ENCODE data around the gene CAMK2N2.

The CAMK2N2 gene

DNA sequence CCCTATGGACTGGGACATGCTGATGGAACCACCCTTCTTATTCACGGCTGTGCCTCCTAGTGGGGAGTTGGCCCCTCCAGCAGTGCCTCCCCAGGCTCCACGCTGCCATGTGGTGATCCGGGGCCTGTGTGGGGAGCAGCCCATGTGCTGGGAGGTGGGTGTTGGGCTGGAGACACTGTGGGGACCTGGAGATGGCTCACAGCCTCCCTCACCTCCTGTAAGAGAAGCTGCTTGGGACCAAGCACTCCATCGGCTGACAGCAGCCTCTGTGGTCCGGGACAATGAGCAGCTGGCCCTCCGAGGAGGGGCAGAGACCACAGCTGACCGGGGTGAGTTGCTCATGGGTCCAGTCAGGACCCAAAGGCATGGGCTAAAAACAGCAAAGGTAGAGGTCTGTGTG is 21.6 kb downstream of the CAMK2N2 start:
- DNase-seq = no peak

DNA sequence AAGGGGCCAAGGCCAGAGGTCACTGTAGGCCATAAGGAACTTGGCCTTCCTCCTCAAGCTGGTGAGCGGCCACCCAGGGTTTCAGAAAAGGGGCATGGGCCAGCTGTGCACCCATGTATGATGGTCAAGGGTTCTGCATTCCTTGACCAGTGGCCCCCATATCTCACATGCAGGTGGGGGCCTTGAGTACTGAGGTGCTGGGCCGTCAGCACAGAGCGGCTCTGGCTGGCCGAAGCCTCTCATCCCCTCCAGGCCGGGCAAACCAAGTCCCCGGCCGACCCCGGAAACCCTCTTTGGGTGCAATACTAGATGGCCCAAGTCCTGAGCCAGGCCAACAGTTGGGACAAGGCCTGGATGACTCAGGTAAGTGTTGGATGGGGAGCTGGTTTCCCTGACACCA is 22.1 kb downstream of the CAMK2N2 start:
- no peak for DNase-seq

DNA sequence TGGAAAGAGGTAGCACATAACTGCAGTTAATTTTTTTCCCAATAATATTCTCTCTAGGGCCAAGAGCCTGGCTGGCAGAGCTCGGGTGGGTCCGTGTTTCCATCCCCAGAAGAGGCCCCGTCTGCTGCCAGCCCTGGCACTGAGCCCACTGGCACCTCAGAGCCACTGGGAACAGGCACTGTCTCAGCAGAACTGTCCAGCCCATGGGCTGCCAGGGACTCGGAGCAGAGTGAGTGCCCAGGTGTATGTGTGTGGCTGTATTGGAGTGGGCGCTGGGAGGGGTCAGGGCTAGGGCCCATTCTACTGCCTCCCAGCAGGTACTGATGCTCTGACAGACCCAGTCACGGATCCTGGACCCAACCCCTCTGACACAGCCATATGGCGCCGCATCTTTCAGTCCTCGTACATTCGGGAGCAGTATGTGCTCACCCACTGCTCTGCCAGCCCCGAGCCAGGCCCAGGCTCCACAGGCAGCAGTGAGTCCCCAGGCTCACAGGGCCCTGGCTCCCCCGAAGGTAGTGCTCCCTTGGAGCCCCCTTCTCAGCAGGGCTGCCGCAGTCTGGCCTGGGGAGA is 23.0 kb downstream of the CAMK2N2 start:
- no peak for DNase-seq

DNA sequence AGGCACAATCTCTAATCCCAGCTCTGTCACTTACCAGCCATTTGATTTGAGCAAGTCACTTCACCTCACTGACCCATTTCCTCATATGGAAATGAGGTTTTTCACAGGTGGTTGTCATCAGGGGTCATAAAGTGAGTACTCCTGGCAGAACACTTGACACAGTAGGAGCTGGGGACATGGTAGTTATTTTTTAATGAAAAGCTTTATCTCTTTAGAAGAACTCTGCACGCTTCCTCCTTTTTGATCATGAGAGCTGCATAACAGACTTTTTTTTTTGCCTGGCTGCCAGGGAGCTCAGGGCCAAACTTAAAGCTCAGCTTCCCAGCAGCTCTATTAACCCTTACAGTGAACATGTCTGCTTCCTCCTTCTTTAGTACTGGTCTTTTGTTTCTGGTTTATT is 23.5 kb downstream of the CAMK2N2 start:
- no peak for DNase-seq

DNA sequence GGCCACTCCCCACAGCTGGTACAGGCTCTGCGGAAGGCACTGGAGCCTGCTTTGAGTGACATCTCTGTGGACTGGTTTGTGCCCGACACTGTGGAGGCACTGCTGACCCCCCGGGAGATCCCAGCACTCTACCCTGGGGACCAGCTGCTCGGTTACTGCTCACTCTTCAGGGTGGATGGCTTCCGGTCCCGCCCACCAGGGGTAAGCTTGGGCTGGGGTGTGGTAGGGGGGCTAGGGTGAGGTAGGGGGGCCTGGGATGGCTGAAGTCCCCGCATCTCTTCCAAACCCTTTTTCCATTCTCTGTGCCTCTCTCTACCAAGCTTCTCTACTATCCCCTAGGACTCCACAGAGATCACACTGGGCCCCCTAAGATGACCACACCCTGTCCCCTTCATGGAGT is 24.1 kb downstream of the CAMK2N2 start:
- DNase-seq = no peak

DNA sequence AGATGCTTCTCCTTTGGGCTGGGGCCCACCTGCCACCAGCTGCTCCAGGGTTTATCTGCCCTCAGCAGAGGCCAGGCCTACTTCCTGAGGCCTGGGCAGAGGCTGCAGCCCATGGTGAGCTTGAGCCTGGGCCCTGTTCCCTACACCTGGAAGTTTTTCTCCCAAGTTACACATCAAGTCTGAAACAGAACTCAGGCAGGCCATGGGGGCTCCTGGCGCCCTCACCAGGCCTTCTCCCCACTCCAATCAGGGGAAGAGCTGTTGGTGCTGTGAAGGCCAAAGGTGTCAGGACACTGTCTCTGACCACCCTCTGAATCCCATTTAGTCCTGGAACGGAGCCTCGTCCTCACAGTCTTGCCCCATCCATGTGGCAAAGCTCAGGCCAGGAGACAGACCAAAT is 24.7 kb downstream of the CAMK2N2 start:
- no peak for DNase-seq

DNA sequence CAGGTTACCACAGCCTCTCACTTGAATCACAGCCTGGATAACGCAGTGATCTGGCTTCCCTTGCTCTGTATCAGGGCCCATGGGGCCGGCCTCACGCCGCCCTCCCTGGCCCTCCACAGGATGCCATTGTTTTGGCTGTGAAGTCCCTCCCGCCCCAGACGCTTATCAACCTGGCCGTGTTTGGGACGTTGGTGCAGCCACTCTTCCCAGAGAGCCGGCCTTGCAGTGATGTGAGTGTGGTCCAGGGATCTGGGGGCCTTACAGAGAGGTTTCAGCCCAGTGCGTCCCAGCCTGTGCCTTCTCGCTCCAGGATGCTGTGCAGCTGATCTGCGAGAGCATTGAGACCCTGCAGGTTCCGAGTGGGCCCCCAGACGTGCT is 25.3 kb downstream of the CAMK2N2 start:
- DNase-seq = no peak

DNA sequence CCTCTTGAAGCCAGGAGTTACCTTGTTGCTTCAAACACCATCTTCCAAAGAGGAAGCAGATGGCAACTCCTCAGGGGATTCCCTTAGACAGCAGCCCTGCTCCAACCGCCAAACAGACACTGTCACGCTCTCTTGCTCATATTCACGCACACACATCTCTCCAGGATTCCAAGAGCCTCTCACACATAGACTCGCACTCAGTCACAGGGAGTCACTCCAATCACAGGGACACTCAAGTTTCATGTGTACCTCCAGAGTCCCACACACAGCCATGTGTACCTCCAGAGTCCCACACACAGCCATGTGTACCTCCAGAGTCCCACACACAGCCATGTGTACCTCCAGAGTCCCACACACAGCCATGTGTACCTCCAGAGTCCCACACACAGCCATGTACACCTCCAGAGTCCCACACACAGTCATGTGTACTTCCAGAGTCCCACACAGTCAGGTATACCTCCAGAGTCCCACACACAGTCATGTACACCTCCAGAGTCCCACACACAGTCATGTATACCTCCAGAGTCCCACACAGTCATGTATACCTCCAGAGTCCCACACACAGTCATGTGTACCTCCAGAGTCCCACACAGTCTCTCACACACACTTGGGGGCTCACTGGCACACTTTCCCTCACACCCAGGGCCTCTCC is 25.8 kb downstream of the CAMK2N2 start:
- no peak for DNase-seq

DNA sequence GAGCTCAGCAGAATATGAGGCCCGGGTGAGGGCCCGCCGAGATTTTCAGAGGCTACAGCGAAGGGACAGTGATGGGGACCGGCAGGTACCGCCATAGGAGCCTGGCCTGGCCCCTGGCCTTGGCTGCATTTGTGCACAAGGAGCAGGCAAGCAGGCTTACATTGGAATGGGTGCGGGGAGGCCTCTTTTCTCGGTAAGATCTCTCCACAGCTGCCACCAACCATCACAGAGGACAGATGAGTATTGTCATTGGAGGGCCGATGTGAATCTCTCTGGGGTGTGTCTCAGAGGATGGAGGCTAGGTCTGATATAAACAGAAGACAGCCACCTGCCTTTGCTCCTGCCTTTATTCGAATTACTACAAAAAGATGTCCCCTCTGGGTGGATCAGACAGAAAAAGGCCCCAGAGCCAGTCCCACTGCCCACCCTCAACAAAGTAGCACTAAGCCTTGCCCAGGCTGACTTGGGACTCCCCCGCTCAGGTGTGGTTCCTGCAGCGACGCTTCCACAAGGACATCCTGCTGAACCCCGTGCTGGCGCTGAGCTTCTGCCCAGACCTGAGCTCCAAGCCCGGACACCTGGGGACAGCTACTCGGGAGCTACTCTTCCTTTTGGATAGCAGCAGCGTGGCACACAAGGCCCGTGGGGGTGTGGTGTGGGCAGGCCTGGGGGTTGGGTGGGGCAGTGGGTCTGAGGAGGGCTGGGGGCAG is 26.5 kb downstream of the CAMK2N2 start:
- DNase-seq = no peak

DNA sequence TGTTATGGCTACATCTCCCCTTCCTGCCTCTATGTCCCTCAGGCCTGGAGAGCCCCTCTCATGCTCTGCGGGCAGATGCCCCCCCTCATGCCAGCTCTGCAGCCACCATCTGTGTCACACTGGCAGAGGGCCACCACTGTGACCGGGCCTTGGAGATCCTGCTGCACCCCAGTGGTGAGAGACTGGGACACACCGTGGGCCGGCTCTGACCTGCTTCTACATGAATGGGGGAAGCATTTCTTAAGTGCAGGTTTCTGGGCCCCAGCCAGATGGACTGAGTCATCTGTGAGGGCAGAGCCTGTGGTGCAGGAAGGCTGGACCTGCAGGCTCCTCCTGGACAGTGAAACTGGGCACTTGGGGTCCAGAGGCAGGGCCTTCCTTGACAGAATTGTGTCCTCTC is 27.1 kb downstream of the CAMK2N2 start:
- DNase-seq = no peak

DNA sequence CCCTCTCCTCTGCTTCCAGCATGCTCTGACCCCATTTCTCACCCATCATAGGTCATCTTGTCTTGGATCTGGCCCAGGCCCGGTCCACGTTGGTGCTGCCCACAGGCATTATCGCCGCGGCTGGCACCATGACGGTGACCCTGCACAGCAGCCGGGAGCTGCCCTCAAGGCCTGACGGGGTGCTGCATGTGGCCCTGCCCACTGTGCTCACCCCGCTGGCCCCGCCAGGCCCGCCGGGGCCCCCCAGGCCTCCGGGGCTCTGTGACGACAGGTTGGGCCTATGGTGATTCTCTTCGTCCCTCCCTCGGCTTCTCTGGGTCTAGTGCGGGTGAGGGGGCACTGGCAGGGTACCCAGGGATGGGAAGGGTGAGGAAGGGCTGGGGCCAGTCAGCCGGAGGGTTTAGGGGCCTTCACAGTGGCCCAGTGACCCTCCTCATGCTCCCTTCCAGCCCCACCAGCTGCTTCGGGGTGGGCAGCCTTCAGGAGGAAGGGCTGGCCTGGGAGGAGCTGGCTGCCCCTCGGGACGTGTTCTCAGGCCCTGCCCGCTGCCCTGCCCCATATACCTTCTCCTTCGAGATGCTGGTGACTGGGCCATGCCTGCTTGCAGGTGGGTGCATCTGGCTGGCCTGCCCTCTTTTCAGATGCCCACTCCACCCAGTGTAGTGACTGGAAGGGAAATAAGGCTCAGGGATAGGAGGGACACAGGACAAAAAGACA is 28.1 kb downstream of the CAMK2N2 start:
- DNase-seq = no peak

DNA sequence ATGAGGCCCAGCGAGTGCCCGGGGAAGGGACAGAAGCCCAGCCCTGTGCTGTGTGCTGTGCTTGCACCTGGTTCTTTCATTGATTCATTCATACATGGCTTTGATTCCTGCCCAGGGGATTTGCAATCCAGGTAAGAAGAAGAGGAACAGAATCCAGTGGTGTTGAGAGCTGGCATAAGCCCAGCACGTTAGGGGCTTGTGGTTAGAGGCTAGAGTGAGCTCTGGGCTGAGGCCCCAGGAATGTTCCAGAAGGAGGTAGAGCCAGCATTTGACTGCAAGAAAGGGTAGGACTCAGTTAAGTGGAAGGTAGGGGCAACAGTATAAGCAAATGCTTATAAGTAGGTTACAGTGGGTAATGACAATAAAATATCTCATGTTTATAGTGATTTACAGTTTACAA is 29.7 kb downstream of the CAMK2N2 start:
- DNase-seq = no peak

DNA sequence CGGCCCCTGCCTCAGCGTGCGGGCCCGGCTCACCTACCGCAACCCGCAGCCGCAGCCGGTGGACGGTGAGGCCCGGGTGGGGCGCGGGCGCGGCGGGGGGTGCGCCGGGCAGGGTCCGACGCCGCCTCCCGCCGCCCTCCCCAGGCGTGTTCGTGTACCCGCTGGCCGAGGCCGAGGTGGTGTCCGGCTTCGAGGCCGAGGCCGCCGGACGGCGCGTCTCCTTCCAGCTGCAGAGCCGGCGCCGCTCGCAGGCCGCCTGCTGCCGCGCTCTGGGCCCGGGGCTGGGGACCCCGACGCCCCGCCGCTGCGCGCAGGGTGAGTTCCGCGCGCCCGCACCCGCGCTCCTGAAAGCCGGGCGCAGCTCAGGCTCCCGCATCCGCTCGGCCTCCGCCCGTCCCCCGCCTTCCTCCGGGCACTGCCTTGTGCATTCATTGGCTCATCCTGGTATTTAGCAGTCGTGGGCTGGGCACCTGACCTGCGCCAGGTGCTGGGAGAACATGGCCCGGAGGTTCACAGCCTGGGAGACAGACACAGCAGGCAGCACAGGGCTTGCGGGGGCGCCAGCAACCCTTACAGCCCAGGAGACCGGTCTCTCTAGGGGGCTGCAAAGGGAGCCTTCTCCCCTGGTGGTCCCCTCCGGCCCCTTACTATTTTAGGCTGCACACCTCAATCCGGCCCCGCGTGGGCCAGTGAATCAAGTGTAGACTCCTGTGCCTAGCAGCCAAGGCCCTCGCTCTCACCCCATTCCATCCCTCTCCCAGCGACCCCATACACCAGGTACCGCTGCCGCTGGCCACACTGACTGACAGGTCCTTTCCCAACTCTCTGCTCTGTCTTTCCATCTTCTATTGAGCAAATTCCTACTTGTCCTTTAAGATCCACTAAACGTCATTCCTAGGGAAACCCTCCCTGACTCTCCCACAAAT is 30.5 kb downstream of the CAMK2N2 start:
- peak; percentile 13 for DNase-seq

DNA sequence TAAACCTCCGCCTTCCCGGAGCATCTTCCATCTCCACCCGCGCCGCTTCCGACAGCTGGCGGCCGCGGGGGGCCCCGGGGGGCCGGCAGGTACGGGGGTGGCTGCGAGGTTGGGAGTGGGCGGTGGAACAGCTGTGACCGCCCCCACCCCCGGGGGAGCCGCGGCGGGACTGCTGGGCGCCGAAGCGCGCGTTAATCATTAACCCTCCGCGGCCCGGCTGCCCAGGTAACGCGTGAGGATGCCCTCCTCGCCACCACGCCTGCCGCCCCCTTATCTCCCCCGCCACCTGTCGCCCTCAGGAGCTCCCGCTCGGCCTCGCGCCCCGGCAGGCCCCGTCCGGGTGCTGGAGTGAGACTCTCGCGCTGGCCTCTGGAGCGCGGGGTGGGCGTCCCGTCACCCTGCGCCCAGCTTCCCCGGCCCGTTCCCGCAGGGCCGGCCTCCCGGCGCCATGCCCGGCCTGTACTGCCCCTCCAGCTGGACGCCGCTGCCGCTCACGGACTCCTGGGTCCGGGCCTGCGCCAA is 31.2 kb downstream of the CAMK2N2 start:
- peak; percentile 43 for DNase-seq

DNA sequence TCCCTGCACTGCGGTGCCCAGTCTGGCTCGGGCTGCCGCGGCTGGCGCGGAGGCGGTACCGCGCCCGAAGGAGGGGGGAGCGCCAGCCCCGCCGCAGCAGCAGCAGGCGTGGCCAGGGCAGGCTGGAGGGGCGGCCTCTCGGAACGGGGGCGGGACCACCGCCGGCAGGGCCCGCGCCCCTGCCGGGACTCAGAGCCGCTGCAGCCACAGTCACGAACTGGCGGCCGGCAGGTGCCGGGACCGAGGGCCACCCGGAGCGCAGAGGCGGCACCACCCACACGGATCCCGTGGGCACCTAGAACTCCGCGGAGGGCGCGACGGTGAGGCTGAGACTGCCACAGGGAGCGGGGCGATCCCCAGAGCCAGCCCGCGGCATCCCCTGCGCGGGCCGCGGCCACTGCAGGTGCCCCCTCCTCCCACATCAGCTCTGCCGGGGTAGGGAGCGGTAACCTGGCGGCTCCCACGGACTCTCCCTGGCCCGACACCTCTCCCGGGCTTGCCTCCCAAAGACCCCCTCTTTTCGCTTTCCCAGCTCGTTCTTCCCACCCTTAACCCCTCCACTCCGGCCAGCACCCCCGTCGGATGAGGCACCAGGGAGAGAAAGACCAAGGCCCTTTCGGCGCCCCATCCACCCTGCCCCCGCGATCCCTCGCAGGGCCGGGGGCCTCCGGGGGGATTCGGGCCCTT is 31.8 kb downstream of the CAMK2N2 start, which contains the start of gene VWA5B2:
VWA5B2 (plus strand) TSS at position 192 of the 687 bp plus-strand sequence. CDS start 944 bp downstream, outside the sequence.
- DNase-seq = peak; percentile 75

DNA sequence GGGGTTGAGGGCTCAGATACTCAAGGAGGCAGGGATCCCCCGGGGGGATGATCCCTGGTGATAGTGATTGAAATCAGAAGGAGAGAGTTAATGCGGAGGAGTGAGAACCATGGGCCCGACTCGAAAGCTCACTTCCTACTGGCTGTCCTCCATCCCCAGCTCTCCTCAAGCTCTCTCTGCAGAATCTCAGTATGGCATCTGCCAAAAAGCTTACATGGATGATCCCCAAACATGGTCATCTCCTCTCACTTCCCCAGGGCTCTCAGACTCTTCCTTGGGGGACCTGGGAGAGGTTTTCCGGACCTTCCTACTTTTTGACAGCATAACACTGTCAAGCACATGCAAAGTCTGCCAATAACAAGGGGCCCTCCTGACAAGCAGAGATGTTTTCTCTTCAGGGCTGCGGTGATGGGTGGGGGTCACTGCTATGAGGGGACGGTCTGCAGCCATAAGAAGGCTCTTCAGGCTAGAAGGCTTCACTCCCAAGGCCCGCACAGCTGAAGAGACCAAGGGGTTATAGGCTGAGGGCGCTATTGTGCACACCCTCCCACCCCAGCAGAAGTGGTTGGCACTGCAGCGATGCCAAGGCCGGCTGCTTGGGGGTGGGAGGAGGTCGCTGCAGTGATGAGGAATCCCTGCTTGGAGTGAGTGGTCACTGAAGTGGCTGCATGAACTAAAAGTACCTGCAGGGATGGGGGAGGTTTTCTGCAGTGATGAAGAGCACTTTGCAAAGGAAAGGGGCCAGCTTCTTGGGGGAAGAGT is 32.8 kb downstream of the CAMK2N2 start:
- DNase-seq = peak; percentile 16

DNA sequence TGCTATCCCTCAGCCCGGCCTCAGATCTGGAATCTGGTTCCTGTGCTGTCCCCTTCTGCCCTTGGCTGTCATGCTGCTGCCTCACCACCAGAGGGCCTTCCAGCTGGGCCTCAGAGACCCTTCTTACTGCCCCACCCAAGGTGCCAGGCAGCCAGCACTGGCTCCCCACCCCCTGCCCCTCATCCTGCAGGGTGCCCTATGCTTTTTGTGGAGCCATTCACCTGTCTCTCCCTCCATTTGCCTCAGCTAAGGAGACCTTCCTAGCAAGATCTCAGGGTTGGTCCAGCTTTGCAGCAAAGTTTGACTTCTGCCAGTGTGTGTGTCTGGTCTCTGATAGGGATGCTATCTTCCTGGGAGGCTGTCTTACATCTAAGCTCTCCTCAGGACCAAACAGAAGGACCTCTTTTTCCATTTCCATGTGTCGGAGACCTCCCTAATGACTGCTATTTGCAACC is 33.8 kb downstream of the CAMK2N2 start:
- no peak for DNase-seq

DNA sequence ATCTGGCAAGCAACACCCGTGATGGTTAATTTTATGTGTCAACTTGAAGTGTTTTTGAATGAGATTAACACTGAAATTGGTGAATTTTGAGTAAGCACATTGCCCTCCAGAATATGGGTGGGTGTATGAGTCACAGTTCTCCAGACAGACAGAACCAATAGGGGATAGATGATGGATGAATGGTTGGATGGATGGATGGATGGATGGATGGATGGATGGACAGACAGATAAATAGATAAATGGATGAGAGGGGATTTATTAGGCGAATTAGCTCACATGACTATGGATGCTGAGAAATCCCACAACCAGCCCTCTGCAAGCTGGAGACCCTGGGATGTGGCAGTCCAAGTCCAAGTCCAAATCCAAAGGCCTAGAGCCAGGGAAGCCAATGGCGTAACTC is 37.4 kb downstream of the CAMK2N2 start:
- no peak for DNase-seq

DNA sequence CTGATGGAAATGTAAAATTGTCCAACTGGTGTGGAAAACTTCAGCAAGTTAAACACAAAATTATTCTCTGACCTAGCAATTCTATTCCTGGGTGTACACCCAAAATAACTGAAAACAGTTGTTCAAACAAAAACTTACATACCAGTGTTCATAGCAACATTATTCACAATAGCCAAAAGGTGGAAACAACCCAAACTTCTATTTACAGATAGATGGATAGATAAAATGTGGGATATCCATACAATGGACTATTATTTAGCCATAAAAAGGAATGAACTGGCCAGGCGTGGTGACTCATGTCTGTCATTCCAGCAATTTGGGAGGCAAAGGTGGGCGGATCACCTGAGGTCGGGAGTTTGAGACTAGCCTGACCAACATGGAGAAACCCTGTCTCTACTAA is 38.8 kb downstream of the CAMK2N2 start:
- DNase-seq = no peak

DNA sequence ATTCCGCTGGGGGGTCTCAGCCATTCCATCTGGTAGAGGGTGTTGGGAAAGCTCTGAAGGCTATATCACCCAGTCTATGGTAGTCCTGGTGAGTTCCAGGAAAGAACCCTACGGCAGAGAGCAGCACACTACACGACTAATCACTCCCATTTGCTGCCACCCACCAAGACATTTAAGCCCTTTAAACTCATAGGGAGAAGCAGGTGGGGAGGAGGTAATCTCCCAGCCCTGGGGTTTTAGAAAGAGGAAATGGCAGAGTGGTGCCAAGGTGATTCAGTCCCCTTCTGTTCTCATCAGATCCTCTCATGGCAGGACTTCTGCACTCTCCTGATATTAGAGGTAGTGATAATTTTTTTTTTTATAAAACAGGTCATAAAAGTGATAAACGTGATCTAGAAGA is 42.5 kb downstream of the CAMK2N2 start:
- DNase-seq = no peak
